GM21367 (cell line): Measurements from ENCODE around the gene KRTAP19-8.

ENCODE experiments used
- ATAC-seq: cut with Tn5 transposase; IDR thresholded peaks from one replicate; pipeline ENCODE4 v1.9.1; 2021; ENCODE audit not compliant: unreplicated experiment

The KRTAP19-8 gene

GRCh38 chr21:31012133-31013089, 25.9 kb downstream of the KRTAP19-8 start:
- ATAC-seq = peak; percentile 53

GRCh38 chr21:31011412-31011811, 26.9 kb downstream of the KRTAP19-8 start:
- no peak for ATAC-seq

- ATAC-seq = no peak
Observed at GRCh38 chr21:31008355-31008754, 29.9 kb downstream of the KRTAP19-8 start.

- no peak for ATAC-seq
Observed at GRCh38 chr21:31005019-31005418, 33.3 kb downstream of the KRTAP19-8 start.

GRCh38 chr21:31003471-31003870, 34.8 kb downstream of the KRTAP19-8 start:
- no peak for ATAC-seq

GRCh38 chr21:30997541-30997940, 40.7 kb downstream of the KRTAP19-8 start:
- no peak for ATAC-seq

- no peak for ATAC-seq
Observed at GRCh38 chr21:30996728-30997127, 41.5 kb downstream of the KRTAP19-8 start.

- ATAC-seq = no peak
Observed at GRCh38 chr21:30994932-30995331, 43.3 kb downstream of the KRTAP19-8 start.

GRCh38 chr21:30990514-30991262, 47.6 kb downstream of the KRTAP19-8 start:
- ATAC-seq = no peak

- no peak for ATAC-seq
Observed at GRCh38 chr21:30988706-30989105, 49.6 kb downstream of the KRTAP19-8 start.
